A673 (cell line): ENCODE results near the gene HTATSF1.

Experiments
- CTCF ChIP-seq: fragments of 300-800, 200-600 bp; sonication (generic); conservative IDR thresholded peaks from 2 replicates; pipeline ENCODE4 v1.5.1; 2017; ENCODE audit warnings: low read depth, mild to moderate bottlenecking, antibody characterized with exemption, low read length, moderate library complexity, mixed read lengths
- EZH2 ChIP-seq: fragments of 200-600 bp; sonication (generic); IDR thresholded peaks from 2 replicates; pipeline ENCODE4 v1.6.1; 2017; ENCODE audit warnings: borderline replicate concordance, low read depth, mild to moderate bottlenecking, mixed read lengths, antibody characterized with exemption, low read length; ENCODE audit not compliant: poor library complexity, severe bottlenecking

DNA sequence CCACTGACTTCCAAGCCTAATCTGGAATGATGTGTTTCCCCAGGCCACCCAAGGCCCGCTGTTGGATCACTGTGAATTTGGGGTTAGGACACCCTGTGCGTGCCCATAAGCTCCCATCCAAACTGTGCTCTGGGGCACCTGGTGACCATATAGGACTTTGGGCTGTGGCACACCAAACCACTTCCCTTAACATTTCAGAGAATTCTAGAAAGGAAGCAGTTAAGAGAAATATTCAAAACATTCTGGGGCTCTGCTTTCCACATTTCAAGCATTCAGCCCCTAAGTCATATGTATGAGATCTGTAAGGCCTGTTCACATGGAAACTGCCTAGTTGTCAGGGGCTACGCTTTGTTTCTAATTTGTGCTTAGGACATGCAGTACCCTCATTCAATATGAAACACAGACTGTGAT is 49.0 kb downstream of the HTATSF1 start:
- TF ChIP-seq CTCF (no peak), EZH2 (no peak)
